ENCODE measurements around the gene BMPR2. TPM values are rescaled to one million over a fixed set of nuclear protein-coding genes. Genes with fewer than 3 reads are reported as not detected.

Gene BMPR2
- total RNA-seq, 1 donor from 2014 or later: 11.8 TPM

DNA sequence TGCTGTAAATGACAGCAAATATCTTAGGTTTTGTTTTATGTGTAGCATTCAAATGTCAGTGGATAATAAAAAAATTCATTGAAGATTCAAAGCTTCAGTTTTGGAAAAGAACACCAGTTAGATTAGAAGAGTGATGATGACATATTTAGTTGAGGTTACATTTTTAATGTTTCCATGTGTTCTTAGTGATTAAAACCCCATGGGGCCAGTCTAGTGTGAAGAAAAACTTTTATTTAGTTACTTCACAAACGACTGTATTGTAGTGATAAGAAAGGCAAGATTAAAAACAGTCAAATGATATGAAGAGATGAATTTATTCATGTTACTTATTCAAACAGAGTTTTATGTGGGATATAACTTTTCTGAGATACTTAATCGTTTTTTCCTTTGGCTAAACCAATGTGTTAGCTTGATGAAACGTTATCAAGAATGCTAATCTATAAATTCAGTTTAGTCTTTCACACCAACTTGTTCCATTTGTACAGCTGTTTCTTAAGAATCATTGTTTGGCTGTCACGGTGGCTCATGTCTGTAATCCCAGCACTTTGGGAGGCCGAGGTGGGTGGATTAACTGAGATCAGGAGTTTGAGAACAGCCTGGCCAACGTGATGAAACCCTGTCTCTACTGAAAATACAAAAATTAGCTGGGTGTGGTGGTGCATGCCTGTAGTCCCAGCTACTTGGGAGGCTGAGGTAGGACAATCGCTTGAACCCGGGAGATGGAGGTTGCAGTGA is 11.6 kb downstream of the BMPR2 start:
- Histone ChIP-seq H3K27me3 (no peaks in the 10 kb centered on the region), H4K20me1 (ENCODE audit: low read depth) (no peaks in the 10 kb centered on the region), H3K4me3 (no peak overlapping the region), H3K4me2 (no peak overlapping the region), H3K79me2 (ENCODE audit: low read depth) (peaks cover 58% of the 10 kb centered on the region), H3K27ac (no peak overlapping the region), H3F3A (ENCODE audit: low read depth) (no peaks in the 10 kb centered on the region), H3K9ac (no peak overlapping the region), H3K9me3 (ENCODE audit: low read depth) (no peaks in the 10 kb centered on the region), H2AFZ (replicated peaks) (no peak overlapping the region), H3K4me1 (no peaks in the 10 kb centered on the region), H3K36me3 (no peaks in the 10 kb centered on the region)
- Mint-ChIP-seq H3K4me3 (no peak overlapping the region), H3K27me3 (ENCODE audit: insufficient read depth, low read depth) (peaks cover 4% of the 10 kb centered on the region), H3K27ac (no peak overlapping the region), H3K4me1 (no peaks in the 10 kb centered on the region), H3K36me3 (peaks cover 28% of the 10 kb centered on the region), H3K9me3 (peaks cover 8% of the 10 kb centered on the region)
- TF ChIP-seq EZH2phosphoT487 (IDR thresholded peaks at IDR 0.05): no peak
- TF ChIP-seq, protein P1, sequence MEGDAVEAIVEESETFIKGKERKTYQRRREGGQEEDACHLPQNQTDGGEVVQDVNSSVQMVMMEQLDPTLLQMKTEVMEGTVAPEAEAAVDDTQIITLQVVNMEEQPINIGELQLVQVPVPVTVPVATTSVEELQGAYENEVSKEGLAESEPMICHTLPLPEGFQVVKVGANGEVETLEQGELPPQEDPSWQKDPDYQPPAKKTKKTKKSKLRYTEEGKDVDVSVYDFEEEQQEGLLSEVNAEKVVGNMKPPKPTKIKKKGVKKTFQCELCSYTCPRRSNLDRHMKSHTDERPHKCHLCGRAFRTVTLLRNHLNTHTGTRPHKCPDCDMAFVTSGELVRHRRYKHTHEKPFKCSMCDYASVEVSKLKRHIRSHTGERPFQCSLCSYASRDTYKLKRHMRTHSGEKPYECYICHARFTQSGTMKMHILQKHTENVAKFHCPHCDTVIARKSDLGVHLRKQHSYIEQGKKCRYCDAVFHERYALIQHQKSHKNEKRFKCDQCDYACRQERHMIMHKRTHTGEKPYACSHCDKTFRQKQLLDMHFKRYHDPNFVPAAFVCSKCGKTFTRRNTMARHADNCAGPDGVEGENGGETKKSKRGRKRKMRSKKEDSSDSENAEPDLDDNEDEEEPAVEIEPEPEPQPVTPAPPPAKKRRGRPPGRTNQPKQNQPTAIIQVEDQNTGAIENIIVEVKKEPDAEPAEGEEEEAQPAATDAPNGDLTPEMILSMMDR (IDR thresholded peaks at IDR 0.05): no peak
- TF ChIP-seq EZH2 (IDR thresholded peaks at IDR 0.05): no peak
- DNase-seq (ENCODE audit: low spot score): no peak

DNA sequence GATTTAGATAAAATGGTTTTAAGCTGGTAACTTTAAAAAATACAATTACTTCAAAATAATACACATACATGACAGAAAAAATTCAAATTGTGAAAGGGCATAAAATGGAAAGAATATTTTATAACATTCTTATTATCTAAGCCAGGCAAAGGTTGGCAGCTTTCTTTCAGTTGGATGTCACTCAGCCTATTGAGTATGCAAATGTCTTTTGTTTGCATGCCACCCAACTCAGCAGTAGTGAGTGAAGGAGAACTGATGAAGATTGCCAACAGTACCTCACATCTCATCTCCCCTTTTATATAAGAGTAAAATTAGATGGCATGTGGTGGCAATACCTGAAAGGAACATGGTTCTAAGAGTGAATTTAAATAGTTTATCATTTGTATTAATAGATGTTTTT is 24.8 kb downstream of the BMPR2 start:
- peaks cover 38% of the 10 kb centered on the region for H3K79me2 ChIP-seq (ENCODE audit: low read depth)
- no peaks in the 10 kb centered on the region for H3K9me3 Mint-ChIP-seq

DNA sequence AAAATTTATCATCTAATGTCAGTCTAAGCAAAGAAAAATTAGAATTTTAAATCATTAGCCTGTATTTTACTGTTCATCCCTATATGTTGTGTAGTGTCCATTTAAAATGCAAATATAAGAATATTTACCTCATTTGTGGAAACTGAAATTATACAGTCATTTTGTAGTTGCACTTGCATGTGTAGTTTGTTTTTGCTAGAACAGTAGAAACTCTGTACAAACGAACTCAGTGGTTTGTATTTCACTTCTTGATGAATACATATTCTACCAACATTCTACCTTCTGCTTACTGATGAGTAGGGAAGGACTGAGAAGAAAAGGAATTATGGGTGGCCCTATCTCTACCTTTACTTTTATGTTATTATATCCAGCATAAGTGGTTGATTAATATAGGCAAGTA is 29.7 kb downstream of the BMPR2 start:
- Histone ChIP-seq H3K79me2 (ENCODE audit: low read depth) (peaks cover 44% of the 10 kb centered on the region), H3K9me3 (ENCODE audit: low read depth) (no peaks in the 10 kb centered on the region), H3K27me3 (no peaks in the 10 kb centered on the region), H3K4me2 (no peak overlapping the region), H2AFZ (replicated peaks) (no peak overlapping the region), H3K9ac (no peak overlapping the region), H3K36me3 (no peaks in the 10 kb centered on the region), H3K4me3 (no peak overlapping the region), H4K20me1 (ENCODE audit: low read depth) (no peaks in the 10 kb centered on the region), H3F3A (ENCODE audit: low read depth) (no peaks in the 10 kb centered on the region), H3K27ac (no peak overlapping the region), H3K4me1 (peaks cover 4% of the 10 kb centered on the region)
- TF ChIP-seq EZH2phosphoT487 (IDR thresholded peaks at IDR 0.05) (no peak), EZH2 (IDR thresholded peaks at IDR 0.05) (no peak)
- TF ChIP-seq, protein P1 (IDR thresholded peaks at IDR 0.05): no peak
- Mint-ChIP-seq H3K27ac (no peak overlapping the region), H3K36me3 (peaks cover 4% of the 10 kb centered on the region), H3K9me3 (peaks cover 2% of the 10 kb centered on the region), H3K4me3 (no peak overlapping the region), H3K27me3 (ENCODE audit: insufficient read depth, low read depth) (peaks cover 2% of the 10 kb centered on the region), H3K4me1 (no peaks in the 10 kb centered on the region)
- DNase-seq (ENCODE audit: low spot score): no peak

More for the DNA sequence above, 24.8 kb downstream of the BMPR2 start:
- no peak for DNase-seq (ENCODE audit: low spot score)
- H3K9me3 ChIP-seq (ENCODE audit: low read depth): no peaks in the 10 kb centered on the region
- Mint-ChIP-seq H3K4me3 (no peak overlapping the region), H3K36me3 (peaks cover 4% of the 10 kb centered on the region), H3K27ac (no peak overlapping the region), H3K4me1 (no peaks in the 10 kb centered on the region), H3K27me3 (ENCODE audit: insufficient read depth, low read depth) (no peaks in the 10 kb centered on the region)
- no peaks in the 10 kb centered on the region for H3K36me3 ChIP-seq
- H3K4me1 ChIP-seq: peaks cover 6% of the 10 kb centered on the region
- H3K9ac ChIP-seq: no peak overlapping the region
- no peaks in the 10 kb centered on the region for H3K27me3 ChIP-seq
- H3K4me2 ChIP-seq: no peak overlapping the region
- H4K20me1 ChIP-seq (ENCODE audit: low read depth): no peaks in the 10 kb centered on the region
- TF ChIP-seq, protein P1 (IDR thresholded peaks at IDR 0.05): no peak
- TF ChIP-seq EZH2 (IDR thresholded peaks at IDR 0.05): no peak
- no peak for TF ChIP-seq EZH2phosphoT487 (IDR thresholded peaks at IDR 0.05)
- H3K4me3 ChIP-seq: no peak overlapping the region
- no peak overlapping the region for H2AFZ ChIP-seq (replicated peaks)
- no peaks in the 10 kb centered on the region for H3F3A ChIP-seq (ENCODE audit: low read depth)
- H3K27ac ChIP-seq: no peak overlapping the region
